Stomach (tissue), 4 donors: Measurements from ENCODE around the gene HMX1.

Source experiments
- POLR2A ChIP-seq, 4 donors: fragments of 450-650 bp; IDR thresholded peaks; one replicate each; pipeline ENCODE4 v1.6.1; 2016; ENCODE audit warnings: antibody characterized with exemption in 4 of 4, control low read depth in 2 of 4, mild to moderate bottlenecking in 1 of 4, moderate library complexity in 1 of 4
- TF ChIP-seq, protein P1 (sequence below), 7 experiments: fragments of 450-650 bp in 4 of 7; fragments of 200-600 bp in 3 of 7; sonication (generic) in 3 of 7; IDR thresholded peaks; one replicate each; pipeline ENCODE4 v1.5.1; 2016 to 2019; ENCODE audit warnings: antibody characterized with exemption in 7 of 7, control low read depth in 2 of 7, mild to moderate bottlenecking in 1 of 7

GRCh38 chr4:8862800-8863685 is 8.6 kb downstream of the HMX1 start:
- TF ChIP-seq, protein P1, sequence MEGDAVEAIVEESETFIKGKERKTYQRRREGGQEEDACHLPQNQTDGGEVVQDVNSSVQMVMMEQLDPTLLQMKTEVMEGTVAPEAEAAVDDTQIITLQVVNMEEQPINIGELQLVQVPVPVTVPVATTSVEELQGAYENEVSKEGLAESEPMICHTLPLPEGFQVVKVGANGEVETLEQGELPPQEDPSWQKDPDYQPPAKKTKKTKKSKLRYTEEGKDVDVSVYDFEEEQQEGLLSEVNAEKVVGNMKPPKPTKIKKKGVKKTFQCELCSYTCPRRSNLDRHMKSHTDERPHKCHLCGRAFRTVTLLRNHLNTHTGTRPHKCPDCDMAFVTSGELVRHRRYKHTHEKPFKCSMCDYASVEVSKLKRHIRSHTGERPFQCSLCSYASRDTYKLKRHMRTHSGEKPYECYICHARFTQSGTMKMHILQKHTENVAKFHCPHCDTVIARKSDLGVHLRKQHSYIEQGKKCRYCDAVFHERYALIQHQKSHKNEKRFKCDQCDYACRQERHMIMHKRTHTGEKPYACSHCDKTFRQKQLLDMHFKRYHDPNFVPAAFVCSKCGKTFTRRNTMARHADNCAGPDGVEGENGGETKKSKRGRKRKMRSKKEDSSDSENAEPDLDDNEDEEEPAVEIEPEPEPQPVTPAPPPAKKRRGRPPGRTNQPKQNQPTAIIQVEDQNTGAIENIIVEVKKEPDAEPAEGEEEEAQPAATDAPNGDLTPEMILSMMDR (IDR thresholded peaks at IDR 0.05): no peak
- no peak for TF ChIP-seq POLR2A (IDR thresholded peaks at IDR 0.05)
